HEK293T (cell line): ENCODE measurements around the gene KYNU.
"Not testable (repeated sequence)": the region's sequence is repeated elsewhere in the genome, so short reads cannot be mapped to it uniquely, and the experiment has no call there.

Experiments used
- CTCF ChIA-PET: fragments of 350-600 bp; formaldehyde crosslinking; extraction: SDS; loops from one replicate; lab custom pipeline; 2021; ENCODE audit warnings: antibody characterized with exemption, inconsistent platforms; lab: Yijun Ruan, JAX
- POLR2A ChIA-PET: fragments of 350-600 bp; formaldehyde crosslinking; extraction: SDS; loops from one replicate; lab custom pipeline; 2020; ENCODE audit warnings: antibody characterized with exemption, inconsistent platforms; lab: Yijun Ruan, JAX
- DNase-seq: peaks from one replicate; pipeline ENCODE4 v3.0.0; 2012; ENCODE audit warnings: mixed read lengths; ENCODE audit errors: extremely low spot score
- ARNT ChIP-seq: fragments of 450-650 bp; IDR thresholded peaks from 2 replicates; pipeline ENCODE4 v1.6.1; 2017; ENCODE audit warnings: mild to moderate bottlenecking
- BHLHE40 ChIP-seq: fragments of 450-650 bp; IDR thresholded peaks from 2 replicates; pipeline ENCODE4 v1.6.1; 2016; ENCODE audit warnings: mild to moderate bottlenecking, moderate library complexity, borderline replicate concordance
- CTBP1 ChIP-seq: fragments of 450-650 bp; IDR thresholded peaks from 2 replicates; pipeline ENCODE4 v1.6.1; 2016; ENCODE audit warnings: borderline replicate concordance
- ELF4 ChIP-seq: fragments of 450-650 bp; IDR thresholded peaks from 2 replicates; pipeline ENCODE4 v1.6.1; 2017; ENCODE audit warnings: antibody characterized with exemption
- FOXA1 ChIP-seq: fragments of 450-650 bp; IDR thresholded peaks from 2 replicates; pipeline ENCODE4 v1.6.1; 2016; ENCODE audit warnings: mild to moderate bottlenecking
- FOXK2 ChIP-seq: fragments of 450-650 bp; IDR thresholded peaks from 2 replicates; pipeline ENCODE4 v1.6.1; 2016; ENCODE audit warnings: mild to moderate bottlenecking
- FOXM1 ChIP-seq: fragments of 450-650 bp; IDR thresholded peaks from 2 replicates; pipeline ENCODE4 v1.6.1; 2017; ENCODE audit warnings: mild to moderate bottlenecking, borderline replicate concordance
- HDGF ChIP-seq: fragments of 450-650 bp; IDR thresholded peaks from 2 replicates; pipeline ENCODE4 v1.6.1; 2017; ENCODE audit warnings: antibody characterized with exemption, borderline replicate concordance
- L3MBTL2 ChIP-seq: fragments of 450-650 bp; conservative IDR thresholded peaks from 2 replicates; pipeline ENCODE4 v1.6.1; 2016; ENCODE audit warnings: mild to moderate bottlenecking
- LEF1 ChIP-seq: fragments of 450-650 bp; IDR thresholded peaks from 2 replicates; pipeline ENCODE4 v1.6.1; 2017; ENCODE audit warnings: mild to moderate bottlenecking, borderline replicate concordance
- NFRKB ChIP-seq: fragments of 450-650 bp; IDR thresholded peaks from 2 replicates; pipeline ENCODE4 v1.6.1; 2016; ENCODE audit warnings: mild to moderate bottlenecking, moderate library complexity
- PKNOX1 ChIP-seq: fragments of 450-650 bp; IDR thresholded peaks from 2 replicates; pipeline ENCODE4 v1.6.1; 2016
- SP1 ChIP-seq: fragments of 450-650 bp; IDR thresholded peaks from 2 replicates; pipeline ENCODE4 v1.6.1; 2017
- SUZ12 ChIP-seq: fragments of 450-650 bp; IDR thresholded peaks from 2 replicates; pipeline ENCODE4 v1.6.1; 2016; ENCODE audit warnings: mild to moderate bottlenecking
- TARDBP ChIP-seq: fragments of 450-650 bp; IDR thresholded peaks from 2 replicates; pipeline ENCODE4 v1.6.1; 2016
- ZNF384 ChIP-seq: fragments of 450-650 bp; IDR thresholded peaks from 2 replicates; pipeline ENCODE4 v1.6.1; 2016

Gene KYNU

GRCh38 chr2:142883526-142883925 is 6.1 kb downstream of the KYNU start:
- no peak for TF ChIP-seq BHLHE40
- TF ChIP-seq ELF4 = no peak
- TF ChIP-seq L3MBTL2 = no peak
- TF ChIP-seq HDGF = no peak
- no peak for TF ChIP-seq LEF1
- TF ChIP-seq PKNOX1 = no peak
- ChIA-PET CTCF (no interaction called here), POLR2A (no interaction called here)
- DNase-seq = no peak

- ChIA-PET POLR2A (no interaction called here), CTCF (no interaction called here)
- DNase-seq = no peak
- no peak for TF ChIP-seq NFRKB
- TF ChIP-seq TARDBP = no peak
- TF ChIP-seq FOXK2 = no peak
- no peak for TF ChIP-seq PKNOX1
- no peak for TF ChIP-seq ZNF384
- TF ChIP-seq CTBP1 = no peak
- TF ChIP-seq BHLHE40 = no peak
- TF ChIP-seq HDGF = no peak
- no peak for TF ChIP-seq SP1
- TF ChIP-seq FOXM1 = no peak
Measured at GRCh38 chr2:142885543-142885942, 8.1 kb downstream of the KYNU start.

GRCh38 chr2:142892715-142893114 is 15.3 kb downstream of the KYNU start:
- DNase-seq = no peak
- ChIA-PET POLR2A (no interaction called here), CTCF (no interaction called here)
- TF ChIP-seq PKNOX1 = no peak
- no peak for TF ChIP-seq LEF1

GRCh38 chr2:142893241-142893640 is 15.8 kb downstream of the KYNU start:
- TF ChIP-seq L3MBTL2 (no peak), LEF1 (no peak), SP1 (no peak), FOXK2 (no peak), CTBP1 (no peak), FOXM1 (no peak), PKNOX1 (no peak), SUZ12 (no peak), ELF4 (no peak), ARNT (no peak), ZNF384 (no peak), NFRKB (no peak)
- no peak for DNase-seq
- ChIA-PET POLR2A (no interaction called here), CTCF (no interaction called here)

GRCh38 chr2:142897807-142898206 is 20.3 kb downstream of the KYNU start:
- no peak for DNase-seq
- POLR2A ChIA-PET = no interaction called here
- TF ChIP-seq ZNF384 (no peak), L3MBTL2 (no peak), TARDBP (no peak), FOXA1 (no peak), HDGF (no peak), ARNT (no peak), NFRKB (no peak), LEF1 (no peak), FOXM1 (no peak), FOXK2 (no peak), PKNOX1 (no peak), ELF4 (no peak), BHLHE40 (no peak), SUZ12 (no peak), SP1 (no peak), CTBP1 (no peak)
- CTCF ChIA-PET = interaction anchor here (0.6 kb wide), 1 partner anchor 92 kb away, joined by 5 read pairs; no protein-coding TSS in a partner anchor

- CTCF ChIA-PET = not testable (repeated sequence)
Measured at GRCh38 chr2:142900327-142900726, 22.9 kb downstream of the KYNU start.

More at GRCh38 chr2:142900327-142900726, 22.9 kb downstream of the KYNU start:
- POLR2A ChIA-PET, DNase-seq: not testable (repeated sequence)
